HL-60 (cell line): ENCODE measurements around the gene ESPN.
"Not testable (repeated sequence)": the region's sequence is repeated elsewhere in the genome, so short reads cannot be mapped to it uniquely, and the experiment has no call there.

Experiments used
- GABPA ChIP-seq: IDR thresholded peaks from 2 replicates; pipeline ENCODE4 v1.6.1; 2012; ENCODE audit warnings: low read depth
- POLR2AphosphoS5 ChIP-seq: IDR thresholded peaks from 2 replicates; pipeline ENCODE4 v1.6.1; 2012; ENCODE audit warnings: low read depth
- TF ChIP-seq, protein P1 (sequence below): IDR thresholded peaks from one replicate; pipeline ENCODE4 v1.5.1; 2011; ENCODE audit warnings: low read length, control low read depth, inconsistent platforms; ENCODE audit not compliant: insufficient read depth

GRCh38 chr1:6445929-6446328 is 21.4 kb downstream of the ESPN start:
- TF ChIP-seq, protein P1, sequence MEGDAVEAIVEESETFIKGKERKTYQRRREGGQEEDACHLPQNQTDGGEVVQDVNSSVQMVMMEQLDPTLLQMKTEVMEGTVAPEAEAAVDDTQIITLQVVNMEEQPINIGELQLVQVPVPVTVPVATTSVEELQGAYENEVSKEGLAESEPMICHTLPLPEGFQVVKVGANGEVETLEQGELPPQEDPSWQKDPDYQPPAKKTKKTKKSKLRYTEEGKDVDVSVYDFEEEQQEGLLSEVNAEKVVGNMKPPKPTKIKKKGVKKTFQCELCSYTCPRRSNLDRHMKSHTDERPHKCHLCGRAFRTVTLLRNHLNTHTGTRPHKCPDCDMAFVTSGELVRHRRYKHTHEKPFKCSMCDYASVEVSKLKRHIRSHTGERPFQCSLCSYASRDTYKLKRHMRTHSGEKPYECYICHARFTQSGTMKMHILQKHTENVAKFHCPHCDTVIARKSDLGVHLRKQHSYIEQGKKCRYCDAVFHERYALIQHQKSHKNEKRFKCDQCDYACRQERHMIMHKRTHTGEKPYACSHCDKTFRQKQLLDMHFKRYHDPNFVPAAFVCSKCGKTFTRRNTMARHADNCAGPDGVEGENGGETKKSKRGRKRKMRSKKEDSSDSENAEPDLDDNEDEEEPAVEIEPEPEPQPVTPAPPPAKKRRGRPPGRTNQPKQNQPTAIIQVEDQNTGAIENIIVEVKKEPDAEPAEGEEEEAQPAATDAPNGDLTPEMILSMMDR, result not testable (repeated sequence)
- not testable (repeated sequence) for TF ChIP-seq GABPA, POLR2AphosphoS5
